COR-L47 (cell line): Measurements from ENCODE around the gene SLC17A9.
"Not testable (repeated sequence)": the region's sequence is repeated elsewhere in the genome, so short reads cannot be mapped to it uniquely, and the experiment has no call there.

Experiments
- DNase-seq: peaks from one replicate; lab custom pipeline; 2025; lab: John Stamatoyannopoulos, UW

SLC17A9 gene

DNA sequence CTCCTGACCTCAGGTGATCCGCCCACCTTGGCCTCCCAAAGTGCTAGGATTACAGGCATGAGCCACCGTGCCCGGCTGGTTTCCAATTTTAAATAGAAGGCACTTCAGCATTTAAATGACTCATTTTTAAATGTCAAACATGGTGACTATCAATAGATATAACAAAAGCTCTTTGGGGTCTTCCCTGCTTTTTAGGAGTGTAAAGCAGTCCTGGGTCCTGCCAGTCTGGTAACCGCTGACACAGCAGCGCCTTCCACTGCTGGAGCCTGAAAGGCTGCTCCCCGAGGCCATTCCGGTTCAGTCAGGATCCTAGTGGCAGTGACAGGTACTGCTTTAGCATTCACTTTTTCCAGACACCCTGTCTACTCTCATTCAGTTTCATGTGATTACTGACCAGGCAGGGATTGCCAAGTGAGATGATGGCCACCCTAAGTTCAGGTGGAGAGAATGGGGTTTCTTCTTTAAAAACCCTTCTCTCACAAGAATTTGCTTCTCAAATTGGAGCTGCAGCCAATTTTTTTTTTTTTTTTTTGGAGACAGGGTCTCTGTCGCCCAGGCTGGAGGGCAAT is 31.3 kb upstream of the SLC17A9 start:
- DNase-seq, result peak; percentile 19

GRCh38 chr20:62922451-62922921 is 30.0 kb upstream of the SLC17A9 start:
- no peak for DNase-seq

GRCh38 chr20:62923059-62923668 is 29.3 kb upstream of the SLC17A9 start:
- DNase-seq, result not testable (repeated sequence)

DNA sequence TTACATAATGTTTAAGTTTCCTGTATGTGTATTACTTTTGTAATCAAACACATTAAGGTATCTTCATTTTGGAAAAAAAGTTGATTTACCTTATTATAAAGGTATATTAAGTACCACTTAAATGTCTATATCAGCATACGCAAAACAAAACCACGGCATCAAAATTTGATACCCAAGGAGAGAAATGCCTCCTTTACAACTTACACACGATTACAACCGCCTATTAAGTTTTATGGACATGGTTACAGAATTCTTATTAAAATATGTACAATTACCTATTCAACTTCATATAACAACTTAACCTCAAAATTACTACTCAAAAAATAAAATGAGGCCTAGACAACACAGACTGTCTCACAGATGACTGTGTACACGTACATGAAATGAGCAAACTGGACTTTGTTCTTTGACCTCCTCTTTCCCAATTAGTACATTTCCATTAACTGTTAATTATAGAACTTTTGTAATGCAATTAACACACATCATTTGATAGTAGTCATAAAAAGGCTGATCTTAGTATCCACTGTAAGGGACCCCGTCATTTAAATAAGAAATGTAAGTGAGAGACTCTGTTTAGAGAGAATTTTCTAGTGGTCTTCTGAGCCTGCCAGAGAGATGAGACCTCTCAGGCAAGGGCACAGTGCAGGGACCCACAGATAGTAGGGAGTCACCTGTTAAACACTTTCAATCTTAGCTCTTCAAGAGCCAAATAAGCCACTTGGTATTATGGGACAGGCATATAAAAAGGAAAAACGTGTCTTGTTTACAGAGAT is 28.7 kb upstream of the SLC17A9 start:
- no peak for DNase-seq

DNA sequence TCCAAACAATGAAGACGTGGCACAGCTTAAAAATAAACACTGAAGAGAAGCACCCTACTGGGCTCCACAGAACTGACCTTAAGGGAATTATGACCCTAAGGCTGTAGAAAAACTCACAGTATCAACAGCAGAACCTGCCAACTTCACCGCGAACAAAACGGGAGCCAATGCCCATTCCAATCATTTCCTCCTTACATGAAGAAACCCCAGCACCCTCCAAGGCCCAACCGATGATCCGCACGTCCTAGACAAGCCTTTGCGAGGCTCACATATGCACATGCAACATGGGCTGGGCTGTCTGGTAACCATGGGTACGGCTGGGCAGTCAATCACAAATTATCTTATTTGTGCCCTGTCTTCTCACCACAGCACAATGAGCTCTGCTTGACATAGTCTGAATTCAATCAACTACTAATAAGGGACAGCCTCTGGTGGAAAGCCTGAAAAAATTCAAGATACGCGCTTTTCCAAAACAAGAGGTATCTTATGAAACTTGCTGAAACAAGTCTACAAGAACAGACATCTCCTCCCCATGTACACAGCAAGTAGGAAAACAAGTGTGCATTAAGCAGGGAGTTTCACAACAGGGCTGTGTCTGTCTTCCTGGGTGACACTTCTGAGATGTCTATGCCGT is 27.9 kb upstream of the SLC17A9 start:
- peak; percentile 15 for DNase-seq

GRCh38 chr20:62925076-62925419 is 27.5 kb upstream of the SLC17A9 start:
- DNase-seq, result no peak

DNA sequence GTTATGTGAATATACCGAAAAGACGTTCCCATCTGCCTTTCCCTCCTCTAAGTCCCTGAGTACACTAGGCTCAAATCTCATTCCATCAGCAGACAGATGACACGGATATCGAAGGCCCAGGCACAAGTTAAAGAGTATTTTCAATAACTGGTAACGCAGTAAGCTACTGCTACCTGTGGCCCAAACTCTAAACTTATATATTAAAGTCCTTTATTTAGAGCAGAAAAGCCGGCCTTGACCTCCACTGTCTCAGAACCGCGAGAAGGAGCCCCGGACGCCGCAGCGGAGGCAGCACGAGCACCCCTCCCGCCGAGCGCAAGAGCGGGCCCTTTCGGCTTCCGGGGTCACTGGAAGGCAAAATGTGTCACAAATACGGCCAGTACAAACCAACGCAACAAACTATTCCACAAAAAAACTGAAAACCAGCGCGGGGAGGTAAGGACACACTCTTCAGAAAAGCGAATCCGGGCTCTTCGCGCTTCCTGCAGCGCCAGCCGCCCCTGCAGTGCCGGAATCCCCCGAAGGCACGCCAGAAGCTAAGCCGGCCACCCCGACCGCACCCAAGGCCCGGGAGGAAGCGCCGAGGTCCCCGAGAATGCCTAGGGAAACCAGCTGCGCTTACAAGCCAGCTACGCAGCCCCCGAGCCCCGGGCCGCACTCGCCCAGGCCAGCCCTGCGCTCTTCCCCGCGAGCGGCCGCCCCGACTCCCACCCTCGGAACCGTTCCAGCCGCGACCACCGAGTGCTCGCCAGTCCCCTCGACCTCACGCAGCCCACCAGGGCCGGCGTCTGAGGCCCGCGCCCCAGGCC is 26.9 kb upstream of the SLC17A9 start:
- no peak for DNase-seq

DNA sequence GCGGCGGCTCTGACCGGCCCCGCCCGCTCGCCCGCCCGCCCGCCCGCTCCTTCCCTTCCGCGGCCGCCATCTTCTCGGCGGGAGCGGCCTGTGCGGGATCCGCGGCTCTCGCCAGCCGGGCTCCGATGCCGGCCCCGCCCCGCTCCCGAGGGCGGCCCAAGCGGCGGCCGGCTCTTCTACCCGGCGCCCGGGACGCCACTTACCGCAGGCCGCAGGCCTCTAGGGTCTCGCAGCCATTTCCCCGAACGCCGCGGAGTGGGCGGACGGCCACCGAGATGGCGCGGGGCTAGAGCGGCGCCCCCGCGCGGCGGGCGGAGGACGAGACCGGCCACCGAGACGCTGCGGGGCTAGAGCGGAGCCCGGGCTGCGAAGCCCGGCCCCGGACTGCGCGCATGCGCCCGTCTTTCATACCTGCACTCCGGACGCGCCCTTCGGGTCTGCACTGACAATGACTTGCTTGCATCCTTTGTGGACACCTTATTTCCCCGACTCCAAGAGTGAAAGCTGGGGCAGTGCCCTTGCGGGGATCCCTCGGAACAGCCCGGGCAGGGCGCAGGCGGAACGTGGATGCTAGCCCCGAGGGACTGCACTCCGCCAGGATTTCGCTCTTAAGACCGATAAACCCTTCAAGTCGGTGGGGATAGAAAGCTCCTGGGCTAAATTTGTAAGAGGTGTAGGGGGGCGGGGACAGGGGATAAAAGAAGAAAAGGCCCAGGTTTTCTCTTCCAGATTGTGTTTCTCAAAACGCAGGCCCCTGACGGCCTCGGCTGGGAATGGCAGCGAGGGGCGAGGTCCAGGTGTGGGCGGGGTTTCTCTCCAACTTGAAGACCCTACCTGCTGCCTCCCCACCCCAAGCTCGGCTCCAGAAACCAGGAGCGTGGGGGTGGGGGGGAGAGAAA is 26.0 kb upstream of the SLC17A9 start, which contains the start of gene DIDO1:
TSS of gene DIDO1 (minus strand) at position 277 of the 899 bp plus-strand sequence.
- peak; percentile 88 for DNase-seq

GRCh38 chr20:62927128-62927705 is 25.3 kb upstream of the SLC17A9 start:
- no peak for DNase-seq

- no peak for DNase-seq
These were observed 24.1 kb upstream of the SLC17A9 start for GRCh38 chr20:62928246-62928939.

- no peak for DNase-seq
These were observed 23.4 kb upstream of the SLC17A9 start for GRCh38 chr20:62929051-62929538.

GRCh38 chr20:62931464-62931863 is 21.0 kb upstream of the SLC17A9 start:
- no peak for DNase-seq

- no peak for DNase-seq
These were observed 18.5 kb upstream of the SLC17A9 start for GRCh38 chr20:62933966-62934365.

DNA sequence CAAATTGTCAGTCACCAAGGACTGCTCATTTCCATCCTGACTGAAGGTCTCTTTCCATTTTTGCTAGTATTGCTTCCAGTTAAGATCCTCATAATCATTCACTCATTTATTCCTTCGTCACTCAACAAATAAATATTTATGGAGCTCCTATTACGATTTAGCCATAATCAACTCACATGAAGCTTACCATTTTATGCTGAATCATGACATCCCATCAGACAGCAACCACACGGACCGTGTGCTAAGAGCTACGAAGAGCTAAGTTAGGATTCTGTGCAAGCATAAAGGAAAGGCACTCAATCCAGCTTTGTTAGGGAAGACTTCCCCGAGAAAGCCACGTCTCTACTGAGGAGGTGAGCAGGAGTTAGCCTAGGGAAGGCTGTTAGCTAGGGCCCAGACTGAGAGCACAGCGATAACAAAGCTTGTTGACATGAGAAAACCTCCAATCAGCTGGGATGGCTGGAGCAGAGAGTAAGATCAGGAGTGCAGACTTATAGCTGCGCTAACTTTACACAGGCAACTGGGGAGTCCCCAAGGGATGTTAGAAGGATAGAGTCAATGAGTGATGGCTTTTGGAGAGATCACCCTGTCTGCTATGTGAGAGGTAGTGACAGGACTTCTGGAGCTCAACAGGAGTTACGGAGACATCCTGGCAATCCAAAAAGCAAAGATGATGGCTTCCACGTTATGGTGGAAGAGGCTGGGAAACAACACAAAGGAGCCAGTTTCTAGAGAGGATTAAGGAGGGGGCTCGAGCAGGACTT is 17.1 kb upstream of the SLC17A9 start:
- no peak for DNase-seq

GRCh38 chr20:62935968-62936585 is 16.4 kb upstream of the SLC17A9 start:
- no peak for DNase-seq

GRCh38 chr20:62937268-62938104 is 15.0 kb upstream of the SLC17A9 start:
- DNase-seq, result peak; percentile 87

DNA sequence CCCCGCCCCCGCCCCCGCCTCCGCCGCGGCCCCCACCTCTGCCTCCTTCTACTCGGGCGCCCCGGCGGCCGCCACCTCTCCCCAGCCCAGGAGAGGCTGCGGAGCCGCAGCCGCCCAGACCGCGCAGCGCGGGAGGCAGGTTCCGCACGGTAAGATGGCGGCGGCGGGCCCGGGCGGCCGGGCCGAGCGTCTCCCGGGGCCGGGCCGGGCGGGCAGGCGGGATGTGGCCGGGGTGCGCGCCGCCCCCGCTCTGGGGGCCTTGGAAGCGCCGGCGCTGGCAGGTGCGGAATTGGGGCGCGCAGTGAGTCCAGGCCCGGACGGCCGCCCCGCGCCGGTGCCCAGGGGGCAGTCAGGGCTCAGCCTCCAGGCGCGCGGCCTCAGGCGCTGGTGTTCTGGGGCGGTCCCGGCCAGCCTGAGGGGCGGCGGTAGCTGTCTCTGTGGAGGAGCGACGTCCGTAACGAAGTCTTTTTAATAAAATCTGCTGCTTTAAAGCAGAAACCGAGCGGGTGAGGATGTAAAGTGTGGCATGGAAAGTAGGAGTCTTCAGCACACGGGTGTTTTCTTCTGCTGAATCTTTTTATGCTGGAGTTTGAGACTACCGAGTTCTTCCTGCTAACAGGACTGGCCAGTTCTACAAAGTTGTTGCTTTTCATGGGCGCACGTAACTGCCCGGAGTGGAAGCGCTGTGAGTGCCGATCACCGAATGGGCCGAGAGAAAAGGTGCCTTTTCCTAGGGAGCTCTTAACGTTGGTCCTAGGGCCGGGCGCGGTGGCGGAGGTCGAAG is 14.2 kb upstream of the SLC17A9 start, which contains the start of gene GID8:
TSS of gene GID8 (plus strand) at position 43 of the 784 bp plus-strand sequence. CDS start 3,356 bp downstream, outside the sequence.
- DNase-seq, result no peak
